OCI-M1 (cell line): Measurements from ENCODE around the gene HSPG2.

Experiments
- DNase-seq: peaks from one replicate; lab custom pipeline; 2025; lab: John Stamatoyannopoulos, UW

Gene HSPG2

DNA sequence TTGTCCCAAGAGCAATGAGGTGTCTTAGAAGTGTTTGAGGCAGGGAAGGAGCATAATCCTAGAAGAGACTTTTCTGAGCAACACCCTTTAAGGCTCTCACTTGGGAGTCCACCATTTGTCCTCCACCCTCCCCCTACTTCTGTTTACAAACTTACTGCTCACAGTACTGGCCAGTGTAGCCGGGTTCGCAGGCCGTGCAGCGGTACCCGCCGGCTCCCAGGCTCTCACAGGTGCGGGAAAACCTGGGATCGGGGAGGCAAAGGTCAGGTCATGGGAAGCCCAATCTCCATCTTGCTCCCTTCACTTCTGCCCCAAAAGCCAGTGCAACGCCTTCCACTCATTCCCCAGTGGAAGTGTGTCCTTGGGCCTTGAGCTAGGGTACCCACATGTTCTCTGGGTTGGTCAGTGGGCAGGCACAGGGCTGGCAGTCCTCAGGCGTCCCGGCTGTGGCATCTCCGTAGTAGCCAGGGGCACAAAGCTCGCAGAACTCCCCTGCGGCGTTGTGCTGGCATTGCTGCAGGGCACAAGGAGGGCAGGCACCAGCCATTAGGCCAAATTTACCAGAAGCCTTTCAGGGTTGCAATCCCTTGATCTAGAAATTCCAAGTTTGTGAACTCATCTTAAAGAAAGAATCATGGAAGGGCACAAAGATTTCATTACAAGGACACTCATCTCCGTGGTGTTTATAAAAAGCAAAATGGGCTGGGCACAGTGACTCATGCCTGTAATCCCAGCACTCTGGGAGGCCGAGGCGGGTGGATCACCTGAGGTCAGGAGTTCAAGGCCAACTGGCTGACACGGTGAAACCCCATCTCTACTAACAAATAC lies 75.3 kb downstream of the HSPG2 start:
- DNase-seq: no peak

DNA sequence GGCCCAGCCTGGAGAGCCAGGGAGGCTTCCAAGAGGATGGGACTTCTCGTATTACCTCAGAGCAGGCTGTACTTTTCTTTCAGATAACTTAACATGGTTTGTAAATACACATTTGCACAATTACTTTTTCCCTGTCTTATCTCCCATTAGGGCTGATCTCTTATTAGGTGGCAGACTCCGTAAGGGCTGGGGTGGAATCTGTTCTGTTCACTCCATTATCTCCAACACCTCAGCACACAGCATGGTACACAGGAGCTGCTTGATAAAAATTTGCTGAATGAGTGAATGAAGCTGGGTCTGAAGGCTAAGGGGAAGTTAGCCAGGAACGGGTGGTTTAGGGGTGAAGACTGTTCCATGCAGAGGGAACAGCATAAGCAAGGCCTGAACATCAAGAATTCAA lies 76.1 kb downstream of the HSPG2 start:
- no peak for DNase-seq

DNA sequence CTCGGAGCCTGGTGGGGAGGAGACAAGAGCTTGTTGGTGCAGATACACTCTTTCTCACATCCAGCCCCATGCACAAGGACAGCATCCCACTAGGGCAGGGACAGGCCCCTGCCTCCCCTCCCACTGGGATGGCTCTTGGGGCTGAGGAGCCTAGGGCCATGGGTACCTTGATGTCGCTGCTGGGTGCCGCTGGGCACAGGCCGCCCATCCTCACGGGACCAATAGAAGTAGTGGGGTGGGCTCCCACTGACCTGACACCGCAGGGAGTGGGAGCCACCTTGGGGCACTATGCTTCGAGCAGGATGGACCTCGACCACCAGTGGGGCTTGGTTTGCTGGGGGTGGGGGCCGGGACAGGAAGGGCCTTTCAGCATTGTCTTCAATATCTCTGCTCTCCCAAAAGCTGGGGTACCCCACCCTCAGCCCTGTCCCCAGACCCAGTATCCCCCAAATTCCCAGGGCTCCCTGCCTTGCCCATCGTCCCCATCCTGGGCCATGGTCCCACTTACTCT lies 77.4 kb downstream of the HSPG2 start:
- no peak for DNase-seq

DNA sequence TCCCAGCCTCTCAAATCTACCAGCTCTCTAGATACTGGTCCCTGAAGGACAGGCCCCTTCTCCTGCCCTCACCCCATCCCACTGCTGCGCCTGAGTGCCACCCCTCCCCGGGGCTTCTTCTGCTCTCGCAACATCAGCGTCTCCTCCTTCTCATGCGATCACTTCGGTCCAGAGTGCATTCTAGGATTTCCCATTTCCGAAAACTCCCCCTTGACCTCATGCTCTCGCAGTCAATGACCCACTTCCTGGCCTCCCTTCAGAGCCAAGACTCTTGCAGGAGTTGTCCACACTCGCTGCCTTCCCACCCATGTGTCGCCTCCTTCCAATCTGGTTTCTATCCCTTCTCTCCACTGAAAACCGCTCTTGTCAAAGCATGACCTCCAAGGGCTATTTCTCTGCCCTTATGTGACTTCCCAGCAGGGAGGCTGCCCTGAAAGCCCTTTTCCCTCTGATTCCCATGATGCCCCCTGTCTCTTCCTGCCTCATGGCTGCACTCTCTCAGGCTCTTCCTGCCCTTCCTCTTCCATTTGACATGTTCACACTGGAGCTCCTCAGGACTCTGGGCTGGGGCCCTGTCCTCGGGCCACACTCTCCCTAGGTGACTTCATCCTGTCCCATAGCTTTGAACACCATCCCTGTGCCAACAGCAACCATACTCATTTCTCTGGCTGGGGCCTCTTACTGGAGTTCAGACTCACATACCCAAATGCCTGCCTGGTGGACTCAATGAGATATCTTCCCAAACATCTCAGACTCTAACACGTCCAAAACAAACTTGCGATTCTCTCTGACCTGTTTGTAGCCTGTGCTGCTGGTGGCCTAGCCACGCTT lies 79.1 kb downstream of the HSPG2 start:
- DNase-seq: no peak

DNA sequence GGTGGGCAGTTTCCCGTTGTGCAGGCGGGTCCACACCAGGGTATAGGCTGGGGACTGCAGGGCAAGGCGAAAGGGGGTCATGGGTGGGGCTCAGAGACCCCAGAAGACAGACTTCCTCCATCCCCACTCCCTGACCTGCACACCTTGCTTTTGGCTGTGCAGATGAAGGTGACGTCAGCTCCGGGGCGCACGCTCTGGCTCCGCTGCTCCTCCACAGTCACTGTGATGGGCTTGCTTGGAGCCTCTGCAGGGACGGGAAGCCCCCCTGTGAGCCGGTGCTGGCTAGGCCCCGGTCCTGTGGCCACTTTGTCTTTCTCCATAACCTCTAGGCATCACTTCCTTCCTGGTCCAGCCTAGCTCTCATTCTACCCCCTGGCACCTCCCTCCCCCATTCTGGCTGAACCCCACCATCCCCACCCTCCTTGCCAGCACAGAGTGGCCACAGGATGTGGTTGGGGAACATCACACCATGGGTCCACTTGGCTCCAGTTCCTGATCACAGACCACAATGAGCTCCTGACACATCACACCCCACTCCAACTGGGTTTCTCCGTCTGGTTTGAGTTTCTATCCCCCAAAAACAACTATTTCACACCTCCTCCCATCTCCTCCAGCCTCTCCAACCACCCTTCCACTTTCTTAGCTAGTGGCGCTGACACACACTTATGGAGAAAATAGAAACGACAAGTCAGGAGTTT lies 79.8 kb downstream of the HSPG2 start:
- no peak for DNase-seq

DNA sequence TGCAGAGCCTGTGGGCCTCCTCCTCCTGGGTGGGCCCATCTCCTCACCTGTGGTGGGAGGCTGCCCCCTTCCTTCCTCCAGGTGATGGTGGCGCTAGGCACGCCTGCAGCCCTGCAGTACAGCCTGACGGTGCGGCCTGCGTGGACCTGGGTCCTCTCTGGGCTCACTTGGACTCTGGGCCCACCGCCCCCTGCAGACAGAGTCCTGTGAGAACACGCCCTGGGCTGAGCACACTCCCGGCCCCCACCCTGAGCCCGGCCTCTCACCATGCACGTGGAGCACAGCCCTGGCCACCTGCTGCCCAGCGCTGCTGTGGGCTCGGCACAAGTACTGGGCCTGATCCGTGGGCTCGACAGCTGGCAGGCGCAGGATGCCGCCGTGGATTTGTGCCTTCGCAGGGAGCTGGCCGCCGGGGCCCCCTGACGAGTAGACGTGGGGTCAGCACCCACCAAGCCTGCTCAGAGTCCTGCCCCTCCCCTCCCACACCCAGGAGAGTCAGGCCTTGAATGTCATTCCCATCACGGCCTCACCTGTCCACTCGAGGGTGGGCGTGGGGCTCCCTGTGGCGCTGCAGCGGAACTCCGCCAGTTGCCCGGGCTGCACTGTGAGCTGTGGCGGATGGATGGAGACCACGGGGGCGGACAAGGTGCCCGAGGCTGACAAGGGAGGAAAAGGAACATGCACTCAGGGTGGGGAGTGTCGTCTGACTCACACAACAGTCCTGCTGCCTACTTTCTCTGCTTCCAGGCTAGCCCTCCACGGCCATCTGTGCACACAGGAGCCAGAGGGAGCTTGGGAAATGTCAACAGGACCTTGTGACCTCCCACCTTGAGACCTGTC lies 81.6 kb downstream of the HSPG2 start:
- no peak for DNase-seq

DNA sequence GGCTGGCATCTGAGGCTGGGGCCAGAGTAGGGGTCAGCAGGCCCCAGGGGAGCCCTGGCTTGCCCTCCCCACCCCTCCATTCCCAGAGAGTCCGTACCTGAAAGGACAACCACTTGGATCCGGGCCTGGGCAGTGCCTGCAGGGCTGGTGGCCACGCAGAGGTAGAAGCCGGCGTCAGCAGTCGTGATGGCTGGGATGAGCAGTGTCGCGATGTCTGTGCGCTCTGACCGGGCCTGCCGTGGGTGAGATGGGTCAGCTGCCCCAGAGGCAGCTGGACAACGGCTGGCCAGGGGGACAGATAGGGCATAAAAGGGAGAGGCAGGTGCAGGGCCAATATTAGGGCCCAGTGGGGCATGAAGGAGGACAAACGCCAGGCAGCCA lies 82.4 kb downstream of the HSPG2 start:
- no peak for DNase-seq

DNA sequence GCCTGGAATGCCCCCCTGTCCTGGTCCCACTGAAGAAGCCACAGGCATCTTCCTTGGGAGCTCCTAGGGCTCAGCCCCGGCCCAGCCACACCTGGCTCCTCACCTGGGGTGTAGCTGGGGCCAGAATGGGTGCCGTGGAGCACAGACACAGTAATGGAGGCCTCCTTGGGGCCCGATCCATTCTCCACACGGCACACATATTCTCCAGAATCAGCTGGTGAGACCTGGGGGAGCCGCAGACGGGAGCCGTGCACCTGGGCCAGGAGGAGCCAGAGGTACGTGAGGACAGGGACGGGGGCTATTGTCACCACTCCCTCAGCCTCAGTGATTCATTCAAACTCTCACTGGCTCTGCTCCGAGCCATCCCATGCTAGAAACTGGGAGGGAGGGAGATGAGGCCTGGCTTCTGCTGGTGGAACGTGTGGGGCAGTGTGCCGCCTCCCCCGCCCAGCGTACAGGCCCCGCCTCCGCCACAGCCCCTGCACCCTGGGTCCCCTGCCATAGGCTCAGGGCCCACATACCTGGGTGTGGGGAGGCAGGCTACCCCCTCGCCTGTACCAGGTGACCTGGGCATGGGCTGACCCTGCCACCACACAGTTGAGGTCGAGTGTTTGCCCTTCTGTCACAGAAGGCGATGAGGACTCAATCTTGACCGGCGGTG lies 82.9 kb downstream of the HSPG2 start:
- no peak for DNase-seq

DNA sequence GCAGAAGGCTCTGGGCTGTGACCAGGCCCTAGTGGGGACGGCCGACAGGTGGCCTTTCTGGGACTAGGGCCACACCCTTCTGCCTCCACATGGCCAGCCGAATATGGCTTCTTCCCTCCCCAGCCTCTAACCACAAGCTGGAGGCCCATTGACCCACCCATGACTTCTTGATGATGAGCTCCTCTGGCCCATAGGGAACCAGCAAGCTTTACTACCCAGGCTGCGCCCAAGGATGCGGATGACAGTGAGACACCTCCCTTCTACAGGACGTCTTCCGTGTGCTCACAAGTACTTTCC lies 84.0 kb downstream of the HSPG2 start:
- no peak for DNase-seq

DNA sequence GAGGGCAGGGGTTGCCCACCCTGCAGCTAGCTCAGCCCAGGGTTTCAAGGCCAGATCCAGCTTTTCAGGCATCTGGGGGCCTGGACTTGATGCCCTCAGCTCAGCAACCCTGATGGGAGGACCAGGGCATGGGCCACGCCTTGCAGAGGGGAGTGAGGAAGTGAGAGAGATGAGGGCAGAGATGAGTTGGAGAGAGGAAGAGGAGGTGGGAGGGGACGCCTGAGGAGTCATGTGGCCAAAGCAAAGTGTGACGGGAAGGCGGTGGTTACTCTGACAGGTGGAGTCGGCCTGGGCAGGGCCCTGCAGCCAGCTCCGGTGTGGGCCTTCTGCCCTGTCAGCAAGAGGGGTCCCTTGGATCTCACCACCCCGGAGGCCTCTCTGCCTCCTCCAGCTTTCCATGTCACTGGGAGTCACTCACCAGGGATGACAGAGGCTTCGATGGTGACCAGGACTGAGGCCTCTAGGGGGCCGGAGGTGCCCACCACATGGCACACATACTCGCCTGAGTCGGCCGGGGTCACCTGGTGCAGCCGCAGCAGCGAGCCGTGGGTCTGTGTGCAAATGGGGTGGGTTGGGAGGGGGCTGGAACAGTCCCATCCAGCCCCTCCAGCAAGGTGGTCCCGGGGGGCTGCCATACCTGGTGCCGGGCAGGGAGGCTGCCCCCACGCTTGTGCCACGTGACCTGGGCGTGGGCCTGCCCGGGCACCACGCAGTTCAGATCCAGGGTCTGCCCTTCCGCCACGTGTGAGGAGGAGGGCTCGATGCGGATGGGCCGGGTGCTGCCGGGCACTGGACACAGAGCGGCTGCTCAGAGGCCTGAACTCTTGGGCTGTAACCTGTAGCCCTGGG lies 84.6 kb downstream of the HSPG2 start:
- no peak for DNase-seq

DNA sequence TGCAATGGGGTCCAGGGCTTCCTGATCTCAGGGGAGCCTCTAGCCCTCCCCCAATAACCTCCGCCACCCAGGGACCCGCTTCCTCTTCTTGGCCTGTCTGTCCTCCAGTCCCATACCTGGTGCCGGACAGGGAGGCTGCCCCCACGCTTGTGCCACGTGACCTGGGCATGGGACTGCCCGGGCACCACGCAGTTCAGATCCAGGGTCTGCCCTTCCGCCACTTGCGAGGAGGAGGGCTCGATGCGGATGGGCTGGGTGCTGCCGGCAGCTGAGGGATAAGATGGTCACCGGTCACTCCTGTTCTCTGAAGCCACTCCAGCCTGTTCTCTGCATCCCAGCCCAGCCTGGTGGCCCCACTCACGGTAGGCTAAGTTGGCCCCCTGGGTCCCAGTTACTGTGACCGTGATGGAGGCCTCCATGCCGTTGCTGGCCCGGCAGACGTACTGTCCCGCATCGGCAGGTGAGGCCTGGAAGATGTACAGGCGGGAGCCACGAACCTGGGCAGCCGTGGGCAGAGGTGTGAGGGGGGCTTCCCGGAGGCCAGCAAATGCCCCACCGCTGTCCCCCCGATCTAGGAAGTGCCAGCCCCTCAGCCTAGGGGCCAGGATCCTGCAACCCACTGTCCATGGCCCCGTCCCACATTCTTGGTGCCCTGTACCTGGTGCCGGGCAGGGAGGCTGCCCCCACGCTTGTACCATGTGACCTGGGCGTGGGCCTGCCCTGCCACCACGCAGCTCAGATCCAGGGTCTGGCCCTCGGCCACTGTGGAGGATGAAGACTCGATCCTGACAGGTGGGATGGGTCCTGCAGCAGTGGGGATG lies 85.5 kb downstream of the HSPG2 start:
- DNase-seq: no peak

DNA sequence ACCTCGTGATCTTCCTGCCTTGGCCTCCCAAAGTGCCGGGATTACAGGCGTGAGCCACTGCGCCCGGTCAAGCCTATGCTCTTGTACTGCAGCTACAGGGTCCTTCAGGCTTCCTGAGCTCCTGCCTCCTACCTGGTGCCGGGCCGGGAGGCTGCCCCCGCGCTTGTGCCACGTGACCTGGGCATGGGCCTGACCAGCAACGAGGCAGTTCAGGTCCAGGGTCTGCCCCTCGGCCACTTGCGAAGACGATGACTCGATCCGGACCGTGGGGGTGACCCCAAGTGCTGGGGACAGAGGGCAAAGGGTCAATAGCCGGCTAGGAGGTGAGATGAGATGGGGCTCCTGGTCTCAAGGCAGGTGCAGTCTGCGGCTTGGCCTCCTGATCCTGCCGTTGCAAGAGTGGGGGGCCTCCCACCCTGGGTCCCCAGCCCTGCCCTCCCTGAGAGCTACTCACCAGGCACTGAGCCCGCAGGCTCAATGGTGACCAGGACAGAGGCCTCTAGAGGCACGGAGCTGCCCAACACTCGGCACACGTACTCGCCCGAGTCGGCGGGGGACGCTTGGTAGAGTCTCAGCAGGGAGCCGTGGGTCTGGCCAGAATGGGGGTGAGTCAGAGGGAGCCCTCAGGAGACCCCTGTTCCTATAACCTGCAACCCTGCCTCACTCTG lies 87.1 kb downstream of the HSPG2 start:
- no peak for DNase-seq

DNA sequence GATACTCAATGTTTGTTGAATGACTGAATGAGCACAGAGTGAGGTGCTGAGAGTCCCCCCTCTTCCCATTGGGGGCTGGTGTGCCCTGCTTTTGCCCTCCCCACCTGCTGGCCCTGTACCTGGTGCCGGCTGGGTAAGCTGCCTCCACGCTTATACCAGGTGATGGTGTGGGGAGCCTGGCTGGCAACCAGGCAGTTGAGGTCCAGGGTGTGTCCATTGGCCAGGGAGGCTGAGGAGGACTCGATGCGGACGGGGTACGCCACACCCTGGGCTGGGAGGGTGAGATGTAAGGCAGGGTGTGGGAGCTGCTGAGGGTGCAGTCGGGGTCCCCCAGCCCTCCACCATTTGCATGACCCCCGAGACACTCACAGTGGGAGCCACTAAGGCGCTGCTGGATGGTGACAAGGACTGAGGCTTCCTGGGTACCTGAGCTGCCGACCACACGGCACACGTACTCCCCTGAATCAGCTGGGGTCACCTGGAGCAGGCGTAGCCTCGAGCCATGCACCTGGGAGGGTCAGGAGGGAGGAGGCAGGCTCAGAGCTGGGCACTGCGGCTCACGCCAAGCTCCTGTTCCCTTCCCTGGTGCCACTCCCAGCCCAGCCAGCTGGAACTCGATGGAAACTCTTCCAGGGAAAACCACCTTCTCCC lies 88.5 kb downstream of the HSPG2 start:
- DNase-seq: no peak

DNA sequence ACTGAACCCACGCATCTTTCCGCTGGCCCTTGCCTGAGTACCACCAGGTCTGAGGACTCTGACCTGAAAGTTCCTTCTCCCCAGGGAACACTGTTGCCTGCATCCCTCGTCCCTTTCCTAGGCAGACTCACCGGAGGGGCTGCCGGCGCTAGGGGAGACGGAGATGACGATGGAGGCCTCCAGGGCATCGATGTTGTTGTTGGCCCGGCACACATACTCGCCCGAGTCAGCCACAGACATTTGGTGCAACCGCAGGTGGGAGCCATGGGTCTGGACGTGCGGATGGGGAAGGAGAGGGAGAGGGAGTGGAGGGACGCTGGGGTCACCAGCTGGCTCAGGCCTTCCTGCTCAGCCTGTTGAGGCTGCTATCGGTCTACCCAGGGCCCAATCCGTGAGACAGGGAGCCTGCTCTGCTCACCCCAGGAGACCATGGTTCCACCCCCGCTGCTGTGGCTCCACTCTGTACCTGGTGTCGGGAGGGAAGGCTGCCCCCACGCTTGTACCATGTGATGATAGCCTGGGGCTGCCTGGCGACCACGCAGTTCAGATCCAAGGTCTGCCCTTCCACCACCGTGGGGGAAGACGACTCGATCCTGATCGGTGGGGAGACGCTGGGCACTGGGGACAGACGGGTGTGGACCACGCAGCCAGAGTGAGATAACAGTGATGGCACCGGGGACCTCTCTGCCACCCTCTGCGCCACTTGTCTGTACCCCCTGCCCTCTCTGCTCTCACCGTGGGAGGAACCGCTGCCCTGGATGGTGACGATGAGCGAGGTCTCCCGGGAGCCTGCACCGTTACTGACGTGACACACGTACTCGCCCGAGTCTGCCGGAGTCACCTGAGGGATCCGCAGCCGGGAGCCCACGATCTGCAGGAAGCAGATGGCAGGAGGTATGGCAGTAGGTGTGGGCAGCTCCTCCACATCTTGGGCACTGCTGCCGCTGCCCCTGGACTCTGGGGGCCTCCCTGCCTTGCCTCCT lies 89.6 kb downstream of the HSPG2 start:
- DNase-seq: no peak

DNA sequence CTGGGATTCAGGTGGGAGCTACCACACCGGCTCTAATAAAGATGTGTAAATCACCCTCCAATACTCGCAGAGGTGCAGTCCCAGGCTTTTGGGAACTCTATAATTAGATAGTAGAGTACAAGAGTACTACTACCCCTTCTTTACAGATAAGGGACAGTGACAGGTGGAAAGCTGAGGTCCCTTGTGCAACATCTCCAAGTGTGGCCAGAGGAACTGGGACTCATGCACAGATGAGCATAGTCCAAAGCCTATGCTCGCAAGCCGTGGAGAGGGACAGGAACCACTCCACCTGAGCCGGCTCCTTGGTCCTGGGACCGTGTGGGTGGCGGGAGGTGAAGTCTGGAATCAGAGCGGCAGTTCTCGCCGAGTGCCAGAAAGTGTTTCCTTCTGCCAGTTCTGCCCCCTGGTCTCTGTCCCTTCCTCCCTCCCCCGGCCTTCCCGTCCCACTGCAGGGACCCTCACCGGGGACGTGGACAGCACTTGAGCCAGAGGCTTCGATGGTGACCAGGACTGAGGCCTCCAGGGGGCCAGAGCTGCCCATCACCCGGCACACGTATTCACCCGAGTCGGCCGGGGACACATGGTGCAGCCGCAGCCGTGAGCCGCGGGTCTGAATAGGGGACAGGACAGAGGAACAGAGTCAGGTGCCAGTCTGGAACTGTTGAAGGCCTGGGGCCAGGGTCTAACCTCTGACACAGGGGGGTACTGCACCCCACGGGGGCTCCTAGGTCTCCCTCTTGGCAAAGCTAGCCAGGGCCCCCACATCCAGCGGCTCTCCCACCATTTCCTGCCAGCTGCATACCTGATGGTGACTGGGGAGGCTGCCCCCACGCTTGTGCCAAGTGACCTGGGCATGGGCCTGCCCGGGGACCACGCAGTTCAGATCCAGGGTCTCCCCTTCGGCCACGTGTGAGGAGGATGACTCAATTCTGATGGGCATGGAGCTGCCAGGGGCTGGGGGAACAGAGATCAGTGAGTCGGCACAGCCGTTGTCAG lies 91.2 kb downstream of the HSPG2 start:
- DNase-seq: no peak

DNA sequence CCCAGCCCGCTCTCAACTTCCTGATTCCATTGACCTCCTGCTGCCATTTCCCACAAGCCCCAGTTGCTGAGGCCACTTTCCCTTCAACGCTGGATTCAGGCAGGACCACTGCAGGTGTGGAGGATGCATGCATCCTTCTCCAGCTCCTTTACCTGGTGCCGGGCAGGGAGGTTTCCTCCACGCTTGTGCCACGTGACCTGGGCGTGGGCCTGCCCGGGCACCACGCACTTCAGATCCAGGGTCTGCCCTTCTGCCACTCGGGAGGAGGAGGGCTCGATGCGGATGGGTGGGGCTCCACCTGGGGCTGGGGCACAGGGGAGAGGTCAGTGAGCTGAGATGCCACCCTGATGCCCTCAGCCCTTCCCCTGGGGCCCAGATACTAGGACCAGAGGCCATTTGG lies 93.1 kb downstream of the HSPG2 start:
- DNase-seq: no peak
